ENCODE results near the gene GPR61. TPM values are rescaled to one million over a fixed set of nuclear protein-coding genes. Genes with fewer than 3 reads are reported as not detected.

GPR61 gene
- total RNA-seq, 4 donors from 2014 or later = 0.19 to 1.4 TPM; not detected in 2

- H3K4me3 ChIP-seq = no peak overlapping the region
- H3K36me3 ChIP-seq = no peaks in the 10 kb centered on the region
- no peak overlapping the region for H3K27ac ChIP-seq
- TF ChIP-seq EP300 (IDR thresholded peaks at IDR 0.05) (no peak), POLR2A (IDR thresholded peaks at IDR 0.05) (no peak), POLR2AphosphoS5 (IDR thresholded peaks at IDR 0.05) (no peak)
- TF ChIP-seq, protein P1, sequence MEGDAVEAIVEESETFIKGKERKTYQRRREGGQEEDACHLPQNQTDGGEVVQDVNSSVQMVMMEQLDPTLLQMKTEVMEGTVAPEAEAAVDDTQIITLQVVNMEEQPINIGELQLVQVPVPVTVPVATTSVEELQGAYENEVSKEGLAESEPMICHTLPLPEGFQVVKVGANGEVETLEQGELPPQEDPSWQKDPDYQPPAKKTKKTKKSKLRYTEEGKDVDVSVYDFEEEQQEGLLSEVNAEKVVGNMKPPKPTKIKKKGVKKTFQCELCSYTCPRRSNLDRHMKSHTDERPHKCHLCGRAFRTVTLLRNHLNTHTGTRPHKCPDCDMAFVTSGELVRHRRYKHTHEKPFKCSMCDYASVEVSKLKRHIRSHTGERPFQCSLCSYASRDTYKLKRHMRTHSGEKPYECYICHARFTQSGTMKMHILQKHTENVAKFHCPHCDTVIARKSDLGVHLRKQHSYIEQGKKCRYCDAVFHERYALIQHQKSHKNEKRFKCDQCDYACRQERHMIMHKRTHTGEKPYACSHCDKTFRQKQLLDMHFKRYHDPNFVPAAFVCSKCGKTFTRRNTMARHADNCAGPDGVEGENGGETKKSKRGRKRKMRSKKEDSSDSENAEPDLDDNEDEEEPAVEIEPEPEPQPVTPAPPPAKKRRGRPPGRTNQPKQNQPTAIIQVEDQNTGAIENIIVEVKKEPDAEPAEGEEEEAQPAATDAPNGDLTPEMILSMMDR (IDR thresholded peaks at IDR 0.05) = no peak
- no peak for DNase-seq (ENCODE audit: low spot score in 2 of 2)
- peaks cover 4% of the 10 kb centered on the region for H3K27me3 ChIP-seq
- H3K4me1 ChIP-seq = no peaks in the 10 kb centered on the region
- H3K9me3 ChIP-seq = no peaks in the 10 kb centered on the region
- 88% methylated on average over 7 of the region's 7 CpGs for WGBS
Measured at GRCh38 chr1:109522026-109522425, 17.6 kb upstream of the GPR61 start.

DNA sequence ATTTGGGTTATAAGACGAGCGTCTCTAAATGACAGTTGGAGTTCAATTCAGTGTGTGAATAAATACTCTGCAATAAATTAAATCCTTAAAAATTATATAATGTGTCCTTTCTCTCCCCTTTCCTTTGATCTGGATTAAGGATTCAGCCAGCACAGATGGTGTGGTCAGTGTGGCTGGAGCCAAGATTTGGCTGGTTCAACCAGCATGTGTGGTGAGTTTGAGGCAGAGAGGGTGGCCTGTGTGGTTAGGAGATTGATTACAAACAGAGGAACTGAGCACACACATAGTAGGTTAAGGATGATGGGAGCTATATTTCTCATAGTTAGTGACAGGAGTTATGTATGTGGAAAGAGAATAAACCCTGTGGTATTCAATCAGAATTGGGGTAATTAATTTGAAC, 16.0 kb upstream of the GPR61 start:
- no peak for TF ChIP-seq EP300 (IDR thresholded peaks at IDR 0.05)
- TF ChIP-seq, protein P1 (IDR thresholded peaks at IDR 0.05) = no peak
- TF ChIP-seq POLR2A (IDR thresholded peaks at IDR 0.05) = no peak
- no peak for TF ChIP-seq POLR2AphosphoS5 (IDR thresholded peaks at IDR 0.05)
- no peak for DNase-seq (ENCODE audit: low spot score in 2 of 2)
- H3K4me1 ChIP-seq = no peaks in the 10 kb centered on the region
- WGBS = 87% methylated on average over 2 of the region's 2 CpGs
- no peaks in the 10 kb centered on the region for H3K9me3 ChIP-seq
- H3K27ac ChIP-seq = no peak overlapping the region
- H3K36me3 ChIP-seq = no peaks in the 10 kb centered on the region
- no peak overlapping the region for H3K4me3 ChIP-seq
- H3K27me3 ChIP-seq = peaks cover 4% of the 10 kb centered on the region

- H3K4me3 ChIP-seq = no peak overlapping the region
- TF ChIP-seq, protein P1 (IDR thresholded peaks at IDR 0.05) = no peak
- TF ChIP-seq POLR2A (IDR thresholded peaks at IDR 0.05) (no peak), EP300 (IDR thresholded peaks at IDR 0.05) (no peak), POLR2AphosphoS5 (IDR thresholded peaks at IDR 0.05) (no peak)
- H3K27me3 ChIP-seq = peaks cover 4% of the 10 kb centered on the region
- H3K27ac ChIP-seq = no peak overlapping the region
- DNase-seq (ENCODE audit: low spot score in 2 of 2) = no peak
- H3K9me3 ChIP-seq = no peaks in the 10 kb centered on the region
- 79% methylated on average over 14 of the region's 14 CpGs for WGBS
- H3K36me3 ChIP-seq = no peaks in the 10 kb centered on the region
- H3K4me1 ChIP-seq = peaks cover 5% of the 10 kb centered on the region
Measured at GRCh38 chr1:109527098-109527811, 12.4 kb upstream of the GPR61 start.

- Histone ChIP-seq H3K4me3 (no peak overlapping the region), H3K4me1 (peaks cover 12% of the 10 kb centered on the region), H3K27ac (no peak overlapping the region), H3K36me3 (no peaks in the 10 kb centered on the region), H3K9me3 (no peaks in the 10 kb centered on the region), H3K27me3 (peaks cover 4% of the 10 kb centered on the region)
- 85% methylated on average over 6 of the region's 9 CpGs for WGBS
- no peak for TF ChIP-seq EP300 (IDR thresholded peaks at IDR 0.05)
- TF ChIP-seq POLR2AphosphoS5 (IDR thresholded peaks at IDR 0.05) = no peak
- TF ChIP-seq POLR2A (IDR thresholded peaks at IDR 0.05) = no peak
- TF ChIP-seq, protein P1 (IDR thresholded peaks at IDR 0.05) = no peak
- no peak for DNase-seq (ENCODE audit: low spot score in 2 of 2)
Measured at GRCh38 chr1:109527846-109528695, 11.6 kb upstream of the GPR61 start.

- Histone ChIP-seq H3K4me1 (peaks cover 12% of the 10 kb centered on the region), H3K36me3 (no peaks in the 10 kb centered on the region), H3K27ac (no peak overlapping the region), H3K9me3 (no peaks in the 10 kb centered on the region), H3K4me3 (no peak overlapping the region), H3K27me3 (peaks cover 4% of the 10 kb centered on the region)
- 87% methylated on average over 3 of the region's 3 CpGs for WGBS
- DNase-seq (ENCODE audit: low spot score in 2 of 2) = no peak
- TF ChIP-seq, protein P1 (IDR thresholded peaks at IDR 0.05) = no peak
- TF ChIP-seq POLR2AphosphoS5 (IDR thresholded peaks at IDR 0.05) (no peak), EP300 (IDR thresholded peaks at IDR 0.05) (no peak), POLR2A (IDR thresholded peaks at IDR 0.05) (no peak)
Measured at GRCh38 chr1:109528712-109529111, 11.0 kb upstream of the GPR61 start.
